ENCODE measurements around the gene C12orf57.

C12orf57 gene

DNA sequence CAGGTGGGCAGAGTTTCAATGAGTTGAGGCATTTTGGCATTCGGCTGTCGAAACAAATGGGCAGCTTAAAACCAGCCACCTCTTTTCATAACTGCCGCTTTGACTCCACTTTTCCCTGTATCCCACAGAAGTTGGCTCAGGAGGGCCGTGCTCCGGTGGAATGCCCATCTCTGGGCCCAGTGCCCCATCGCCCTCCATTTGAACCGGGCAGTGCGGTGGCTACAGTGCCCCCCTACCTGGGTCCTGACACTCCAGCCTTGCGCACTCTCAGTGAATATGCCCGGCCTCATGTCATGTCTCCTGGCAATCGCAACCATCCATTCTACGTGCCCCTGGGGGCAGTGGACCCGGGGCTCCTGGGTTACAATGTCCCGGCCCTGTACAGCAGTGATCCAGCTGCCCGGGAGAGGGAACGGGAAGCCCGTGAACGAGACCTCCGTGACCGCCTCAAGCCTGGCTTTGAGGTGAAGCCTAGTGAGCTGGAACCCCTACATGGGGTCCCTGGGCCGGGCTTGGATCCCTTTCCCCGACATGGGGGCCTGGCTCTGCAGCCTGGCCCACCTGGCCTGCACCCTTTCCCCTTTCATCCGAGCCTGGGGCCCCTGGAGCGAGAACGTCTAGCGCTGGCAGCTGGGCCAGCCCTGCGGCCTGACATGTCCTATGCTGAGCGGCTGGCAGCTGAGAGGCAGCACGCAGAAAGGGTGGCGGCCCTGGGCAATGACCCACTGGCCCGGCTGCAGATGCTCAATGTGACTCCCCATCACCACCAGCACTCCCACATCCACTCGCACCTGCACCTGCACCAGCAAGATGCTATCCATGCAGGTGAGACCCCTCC, 5.2 kb upstream of the C12orf57 start:
- DNase-seq: no peak

DNA sequence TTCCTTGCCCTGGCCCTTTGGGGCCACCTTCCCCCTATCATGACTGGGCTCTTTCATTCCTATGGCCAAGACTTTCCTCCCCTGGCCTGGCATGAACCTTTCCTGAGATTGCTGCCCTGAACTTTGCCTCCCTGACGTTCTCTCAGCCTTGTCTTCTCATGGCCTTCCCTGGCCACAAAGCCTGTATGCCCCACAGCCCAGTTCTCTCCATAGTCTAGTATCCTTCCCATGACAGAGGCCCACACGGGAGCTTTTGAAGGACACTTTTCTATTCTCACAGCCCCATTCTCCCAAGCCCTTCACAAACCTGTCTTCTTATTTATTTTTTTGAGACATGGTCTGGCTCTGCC, 4.7 kb upstream of the C12orf57 start:
- no peak for DNase-seq

DNA sequence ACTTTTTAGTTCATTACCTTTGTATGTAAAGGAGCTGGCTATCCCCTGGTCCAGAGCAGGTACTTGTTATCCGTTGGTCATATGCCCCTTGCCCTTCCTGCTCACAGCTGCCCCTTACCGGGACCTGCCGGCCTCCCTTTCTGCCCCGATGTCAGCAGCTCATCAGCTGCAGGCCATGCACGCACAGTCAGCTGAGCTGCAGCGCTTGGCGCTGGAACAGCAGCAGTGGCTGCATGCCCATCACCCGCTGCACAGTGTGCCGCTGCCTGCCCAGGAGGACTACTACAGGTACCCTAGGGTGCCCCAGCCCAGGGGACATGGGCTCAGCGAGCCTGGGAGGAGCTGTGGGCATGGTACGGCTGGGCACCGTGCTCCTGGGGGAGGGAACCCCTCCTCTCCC, 2.6 kb upstream of the C12orf57 start:
- DNase-seq: no peak

DNA sequence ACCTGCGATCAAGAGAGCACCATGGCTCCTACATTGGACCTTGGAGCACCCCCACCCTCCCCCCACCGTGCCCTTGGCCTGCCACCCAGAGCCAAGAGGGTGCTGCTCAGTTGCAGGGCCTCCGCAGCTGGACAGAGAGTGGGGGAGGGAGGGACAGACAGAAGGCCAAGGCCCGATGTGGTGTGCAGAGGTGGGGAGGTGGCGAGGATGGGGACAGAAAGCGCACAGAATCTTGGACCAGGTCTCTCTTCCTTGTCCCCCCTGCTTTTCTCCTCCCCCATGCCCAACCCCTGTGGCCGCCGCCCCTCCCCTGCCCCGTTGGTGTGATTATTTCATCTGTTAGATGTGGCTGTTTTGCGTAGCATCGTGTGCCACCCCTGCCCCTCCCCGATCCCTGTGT, 2.0 kb upstream of the C12orf57 start:
- DNase-seq: no peak

DNA sequence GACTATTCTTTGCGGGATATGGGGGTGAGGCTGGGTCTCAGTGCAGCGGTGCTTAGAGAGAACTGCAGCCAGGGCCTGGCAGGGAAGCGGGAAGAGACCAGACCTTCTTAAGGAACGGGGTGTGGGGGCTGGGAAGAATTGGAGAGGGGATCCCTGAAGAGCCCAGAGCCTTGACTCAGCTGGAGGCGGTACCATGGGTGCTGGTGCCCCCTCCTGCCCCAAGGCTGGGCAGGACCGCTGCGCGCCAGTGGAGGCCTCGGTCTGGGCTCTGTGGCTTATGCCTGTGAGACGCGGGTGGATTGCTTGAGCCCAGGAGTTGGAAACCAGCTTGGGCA, 1.5 kb upstream of the C12orf57 start:
- DNase-seq: no peak

DNA sequence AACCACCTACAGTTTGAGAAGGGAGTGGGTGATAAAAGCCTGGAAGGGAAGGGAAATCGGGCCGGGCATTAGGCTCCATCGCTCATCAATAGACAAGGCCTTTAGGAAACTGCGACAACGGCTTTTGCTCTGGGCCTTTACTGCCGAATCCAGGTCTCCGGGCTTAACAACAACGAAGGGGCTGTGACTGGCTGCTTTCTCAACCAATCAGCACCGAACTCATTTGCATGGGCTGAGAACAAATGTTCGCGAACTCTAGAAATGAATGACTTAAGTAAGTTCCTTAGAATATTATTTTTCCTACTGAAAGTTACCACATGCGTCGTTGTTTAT, 467 bp upstream of the C12orf57 start:
- DNase-seq: peak in 5 of 6 experiments; percentile 68 to 93 (median 84)

DNA sequence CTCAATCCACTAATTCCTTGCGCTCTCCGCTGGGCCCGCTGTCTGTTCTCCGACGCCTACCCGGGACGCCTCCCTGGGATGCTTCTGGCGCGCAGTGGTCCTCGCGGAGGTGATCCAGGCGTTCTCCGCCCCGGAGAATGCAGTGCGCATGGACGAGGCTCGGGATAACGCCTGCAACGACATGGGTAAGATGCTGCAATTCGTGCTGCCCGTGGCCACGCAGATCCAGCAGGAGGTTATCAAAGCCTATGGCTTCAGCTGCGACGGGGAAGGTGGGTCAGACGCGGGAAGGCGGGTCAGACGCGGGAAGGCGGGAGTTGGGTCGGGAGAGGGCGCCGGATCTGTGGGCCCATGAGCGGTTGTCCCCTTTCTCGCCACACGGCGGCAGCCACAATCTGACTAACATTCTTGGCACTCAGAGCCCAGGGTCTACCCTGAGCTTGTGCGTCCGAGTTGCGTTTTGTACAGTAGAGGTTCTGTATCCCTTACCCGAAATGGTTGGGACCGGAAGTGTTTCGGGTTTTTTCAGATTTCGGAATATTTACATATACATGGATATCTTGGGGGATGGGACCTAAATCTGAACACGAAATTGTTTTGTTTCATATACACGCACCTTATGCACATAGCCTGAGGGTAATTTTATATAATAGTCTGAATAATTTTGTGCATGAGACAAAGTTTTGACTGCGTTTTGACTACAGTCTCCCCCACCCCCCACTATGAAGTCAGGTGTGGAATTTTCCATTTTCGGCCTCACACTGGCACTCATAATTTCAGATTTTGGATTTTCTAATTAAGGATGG, 762 bp downstream of the C12orf57 start:
- DNase-seq: peak; percentile 78 to 87 (median 80)

DNA sequence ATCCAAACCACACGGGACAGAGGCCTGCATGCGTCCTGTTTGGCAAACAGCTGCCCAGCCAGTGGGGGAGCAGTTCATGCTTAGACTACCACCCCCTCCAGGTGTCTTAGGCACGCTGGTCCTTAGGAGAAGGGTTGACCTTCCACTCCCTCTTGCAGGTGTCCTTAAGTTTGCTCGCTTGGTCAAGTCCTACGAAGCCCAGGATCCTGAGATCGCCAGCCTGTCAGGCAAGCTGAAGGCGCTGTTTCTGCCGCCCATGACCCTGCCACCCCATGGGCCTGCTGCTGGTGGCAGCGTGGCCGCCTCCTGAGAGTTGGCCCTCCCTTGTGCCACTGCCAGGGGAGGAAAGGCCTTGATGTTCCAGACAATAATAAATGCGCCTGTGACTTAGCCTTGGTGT, 1.8 kb downstream of the C12orf57 start:
- DNase-seq: no peak

DNA sequence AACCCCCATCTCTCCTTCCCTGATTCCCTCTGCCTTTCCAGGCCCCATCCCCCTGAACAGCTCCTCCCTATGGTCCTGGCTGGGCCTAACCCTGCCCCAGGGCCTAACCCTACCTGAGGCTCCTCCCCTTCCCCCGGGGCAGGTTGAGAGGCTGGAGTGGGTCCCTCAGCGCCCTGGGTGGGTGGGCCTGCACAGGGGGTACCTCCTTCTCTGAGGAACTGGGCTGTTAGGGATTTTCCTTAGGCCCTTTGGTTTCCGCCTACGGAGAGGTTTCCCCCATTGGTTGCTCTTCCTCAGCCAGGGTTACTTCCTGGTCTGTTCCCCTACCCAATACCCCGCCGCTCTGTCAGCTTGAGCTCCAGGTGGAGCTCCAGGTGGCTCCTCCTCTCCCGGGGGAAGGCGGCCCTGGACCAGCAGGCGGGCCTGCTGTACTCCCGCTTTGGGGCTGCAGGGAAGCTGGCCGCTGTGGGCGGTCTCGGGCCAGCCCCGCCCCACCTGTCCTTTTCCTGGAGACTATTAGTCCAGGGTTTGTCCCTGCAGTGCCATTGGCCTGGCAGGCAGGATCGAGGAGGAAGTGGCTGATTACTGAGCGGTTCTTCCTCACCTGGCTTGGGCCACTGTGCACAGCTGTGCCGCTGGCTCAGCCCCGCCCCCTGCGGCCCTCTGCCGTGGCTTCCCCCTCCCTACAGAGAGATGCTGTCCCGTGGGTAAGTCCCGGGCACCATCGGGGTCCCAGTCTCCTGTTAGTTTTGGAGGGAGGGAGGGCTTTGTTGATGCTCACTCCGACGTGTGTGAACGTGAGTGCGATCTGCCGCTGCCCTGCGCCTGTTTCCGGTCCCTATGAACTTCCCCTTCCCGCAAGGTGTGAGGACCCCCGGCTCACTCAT, 2.5 kb downstream of the C12orf57 start:
- DNase-seq: peak; percentile 35 to 72 (median 60)

DNA sequence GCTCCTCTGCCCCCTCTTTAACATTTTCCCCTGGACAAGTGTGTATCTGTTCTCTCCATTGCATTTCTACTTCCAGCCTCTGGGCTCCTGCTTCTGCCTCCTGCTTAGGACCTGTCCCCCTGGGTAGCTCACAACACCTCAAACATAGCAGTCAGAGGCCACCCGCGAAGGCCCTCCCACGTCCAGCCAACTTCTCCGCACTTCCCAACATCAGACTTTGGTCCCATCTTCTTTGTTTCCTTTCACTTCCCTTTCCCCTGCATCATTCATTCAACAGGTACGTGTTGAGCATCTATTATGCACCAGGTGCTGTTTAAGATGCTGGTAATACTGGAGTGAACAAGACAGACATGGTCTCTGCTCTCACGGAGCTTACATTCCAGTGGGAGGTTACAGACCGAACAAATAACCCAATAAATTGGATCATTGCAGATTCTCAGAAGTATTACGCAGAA, 3.1 kb downstream of the C12orf57 start:
- DNase-seq: peak in 2 of 6 experiments; percentile 43 to 47

DNA sequence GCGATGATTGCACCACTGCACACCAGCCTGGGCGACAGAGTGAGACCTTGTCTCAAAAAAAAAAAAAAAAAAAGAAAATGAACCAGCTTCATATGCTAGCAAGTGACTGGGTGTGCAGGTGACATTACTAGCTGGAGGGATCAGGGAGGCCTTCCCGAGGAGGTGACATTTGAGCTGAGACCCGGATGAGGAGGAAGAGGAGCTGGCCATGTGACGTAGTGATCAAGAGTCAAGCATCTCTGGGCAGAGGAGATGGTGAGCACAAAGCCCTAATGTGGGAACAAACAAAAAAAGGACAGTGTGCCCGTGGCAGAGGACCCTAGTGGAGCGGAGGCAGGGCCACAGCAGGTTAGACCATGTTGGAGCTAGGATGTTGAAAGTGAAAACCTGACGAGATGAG, 3.8 kb downstream of the C12orf57 start:
- no peak for DNase-seq

DNA sequence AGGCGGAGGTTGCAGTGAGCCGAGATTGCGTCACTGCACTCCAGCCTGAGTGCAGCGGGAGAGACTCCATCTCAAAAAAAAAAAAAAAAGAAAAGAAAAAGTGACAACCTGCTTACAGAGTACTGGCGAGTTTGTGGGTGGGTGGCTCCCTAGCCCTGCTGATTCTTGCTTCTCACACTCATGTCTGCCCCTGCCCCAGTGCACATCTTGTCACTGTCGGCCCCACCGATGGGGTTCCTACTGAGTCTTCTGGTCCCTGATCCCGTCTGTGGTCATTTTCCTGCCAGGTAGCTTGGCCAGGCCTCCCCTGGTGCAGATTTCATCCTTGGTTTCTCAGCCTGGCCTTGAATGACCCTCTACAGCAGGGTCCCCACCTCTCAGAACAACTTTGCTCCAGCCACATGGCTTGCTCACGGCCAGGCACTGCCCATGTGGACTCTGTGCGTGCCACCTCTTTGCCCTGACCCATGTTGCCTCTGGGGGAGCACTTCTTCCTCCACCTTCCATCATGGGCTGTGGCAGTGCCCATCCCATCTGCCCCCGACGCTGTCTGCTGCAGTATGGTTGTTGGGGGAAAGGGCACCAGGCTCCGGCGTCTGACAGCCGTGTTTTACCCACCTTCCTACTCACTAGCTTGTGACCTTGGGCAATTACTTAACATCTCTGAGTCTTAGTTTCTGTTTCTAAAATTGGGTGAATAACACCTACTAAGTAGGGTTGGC, 5.2 kb downstream of the C12orf57 start:
- DNase-seq: peak in 2 of 6 experiments; percentile 11 to 25

DNA sequence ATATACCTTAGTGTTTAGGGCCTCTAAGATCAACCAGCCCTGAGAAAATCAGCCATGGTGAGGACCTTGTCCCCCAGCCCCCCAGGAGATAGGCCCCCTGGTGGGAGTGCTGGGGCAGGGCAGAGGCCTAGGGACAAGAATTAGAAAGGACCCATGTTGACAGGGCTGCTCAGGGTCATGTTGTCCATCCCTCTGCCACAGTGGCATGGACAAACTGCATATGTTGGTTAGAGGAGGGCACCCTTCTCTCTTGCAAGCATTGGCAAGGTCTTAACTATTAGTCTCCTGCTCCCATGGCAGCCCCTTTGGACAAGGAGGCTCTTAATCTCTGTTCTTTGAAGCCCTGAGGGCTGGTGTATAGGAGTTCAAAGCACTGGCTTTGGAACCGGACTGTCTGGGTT, 6.6 kb downstream of the C12orf57 start:
- DNase-seq: peak in 3 of 6 experiments; percentile 27 to 44 (median 31)

DNA sequence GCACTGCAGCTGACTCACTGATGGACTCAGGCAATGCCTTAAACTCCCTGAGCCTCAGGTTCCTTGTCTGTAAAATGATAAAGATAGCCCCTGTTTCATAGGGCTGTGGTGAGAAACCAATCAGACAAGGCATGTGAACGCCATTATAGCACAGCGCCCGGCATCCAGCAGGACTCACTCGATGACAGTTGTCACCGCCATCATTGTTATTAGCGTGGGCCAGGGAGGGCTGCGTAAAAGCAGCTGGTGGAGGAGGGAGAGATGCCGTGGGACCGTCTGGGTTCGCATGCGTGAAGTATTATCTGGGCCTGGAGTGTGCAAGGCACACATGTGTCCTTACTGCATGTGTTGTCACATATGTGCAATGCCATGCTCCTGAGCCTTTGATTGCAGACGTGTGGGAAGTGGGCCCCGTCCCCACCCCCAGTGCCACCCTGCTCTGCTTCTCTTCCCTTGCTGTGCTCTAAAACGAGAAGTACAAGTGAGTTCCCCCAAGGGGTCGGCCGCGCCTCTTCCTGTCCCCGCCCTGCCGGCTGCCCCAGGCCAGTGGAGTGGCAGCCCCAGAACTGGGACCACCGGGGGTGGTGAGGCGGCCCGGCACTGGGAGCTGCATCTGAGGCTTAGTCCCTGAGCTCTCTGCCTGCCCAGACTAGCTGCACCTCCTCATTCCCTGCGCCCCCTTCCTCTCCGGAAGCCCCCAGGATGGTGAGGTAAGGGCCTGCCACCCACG, 7.2 kb downstream of the C12orf57 start, which contains the start of gene PTPN6:
PTPN6 (plus strand) TSS at position 546 of the 730 bp plus-strand sequence; CDS start at position 703, 157 bp downstream.
- peak; percentile 42 to 60 (median 47) for DNase-seq

DNA sequence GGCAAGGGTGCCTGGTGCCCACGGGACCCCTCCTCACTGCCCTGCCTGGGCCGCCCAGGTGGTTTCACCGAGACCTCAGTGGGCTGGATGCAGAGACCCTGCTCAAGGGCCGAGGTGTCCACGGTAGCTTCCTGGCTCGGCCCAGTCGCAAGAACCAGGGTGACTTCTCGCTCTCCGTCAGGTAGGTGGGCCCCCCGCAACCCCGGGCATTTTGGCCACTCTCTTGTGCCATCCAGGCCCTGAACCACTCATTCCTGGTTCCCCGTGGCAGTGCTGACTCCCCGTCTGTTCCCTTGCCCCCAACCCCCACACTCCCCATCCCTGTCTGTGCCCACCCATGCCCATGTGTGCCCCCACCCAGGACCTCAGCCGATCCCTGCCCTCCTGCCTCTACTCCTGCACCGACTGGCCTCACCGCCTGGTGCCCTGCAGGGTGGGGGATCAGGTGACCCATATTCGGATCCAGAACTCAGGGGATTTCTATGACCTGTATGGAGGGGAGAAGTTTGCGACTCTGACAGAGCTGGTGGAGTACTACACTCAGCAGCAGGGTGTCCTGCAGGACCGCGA, 7.8 kb downstream of the C12orf57 start:
- DNase-seq: peak in 2 of 6 experiments; percentile 37 to 43

DNA sequence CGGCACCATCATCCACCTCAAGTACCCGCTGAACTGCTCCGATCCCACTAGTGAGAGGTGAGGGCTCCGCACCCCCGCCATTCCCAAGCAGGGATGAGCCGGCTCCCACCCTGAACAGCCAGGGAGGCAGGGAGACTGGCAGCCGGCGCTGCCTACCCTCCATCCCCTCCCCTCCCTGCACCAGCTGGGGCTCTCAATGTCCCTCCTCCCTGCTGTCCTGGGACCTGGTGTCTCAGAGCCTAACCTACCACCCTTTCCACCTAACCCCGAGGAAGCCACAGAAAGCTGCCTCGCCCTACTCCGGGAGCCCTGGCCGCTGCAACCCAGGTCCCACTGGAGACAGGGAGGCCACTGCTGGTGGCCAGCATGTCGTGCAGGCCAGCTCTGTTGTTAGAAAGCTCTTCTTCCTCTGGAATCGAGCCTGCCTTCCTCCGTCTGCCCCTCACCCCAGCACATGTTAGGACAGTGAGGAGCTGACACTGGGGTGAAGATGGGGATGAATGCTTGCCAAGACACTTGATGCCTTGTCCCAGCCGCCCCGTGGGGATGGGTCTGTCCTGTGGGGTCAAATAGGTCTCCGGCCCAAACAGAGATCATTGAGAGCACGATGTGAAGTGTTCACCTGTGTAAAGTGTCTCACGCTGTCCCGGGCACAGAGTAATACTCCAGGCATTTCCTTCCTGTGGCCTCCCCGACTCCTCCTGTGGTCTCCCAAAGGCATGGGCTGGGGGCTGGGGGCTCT, 8.5 kb downstream of the C12orf57 start:
- DNase-seq: peak in 3 of 6 experiments; percentile 29 to 35 (median 31)

DNA sequence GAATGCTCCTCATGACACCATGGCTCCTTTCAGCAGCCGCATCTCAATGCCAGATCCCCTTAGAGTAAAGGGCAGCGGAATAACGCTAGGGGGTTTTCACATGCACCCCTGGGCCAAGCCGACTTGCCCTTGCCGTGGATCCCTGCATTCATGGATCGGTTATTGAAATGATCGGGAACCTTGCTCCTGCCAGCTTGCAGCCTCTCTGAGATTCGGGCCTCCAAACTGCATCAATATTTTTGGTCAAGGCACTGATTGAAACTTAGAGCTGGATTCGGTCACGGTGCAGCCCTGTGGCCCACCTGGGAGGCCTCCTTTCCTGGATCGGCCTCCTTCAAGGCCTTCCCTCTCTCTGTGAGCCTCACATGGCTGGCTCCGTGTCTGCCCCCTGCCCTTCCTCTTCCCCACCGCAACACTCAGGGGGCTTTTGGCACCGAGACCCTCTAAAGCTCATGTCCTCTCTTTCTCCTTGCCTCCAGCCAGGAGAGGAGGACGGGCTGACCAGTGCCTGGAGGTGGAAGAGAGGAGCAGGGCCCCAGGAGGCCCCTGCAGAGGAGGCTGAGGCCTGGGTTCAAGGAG, 9.1 kb downstream of the C12orf57 start:
- DNase-seq: peak in 2 of 6 experiments; percentile 28 to 49

DNA sequence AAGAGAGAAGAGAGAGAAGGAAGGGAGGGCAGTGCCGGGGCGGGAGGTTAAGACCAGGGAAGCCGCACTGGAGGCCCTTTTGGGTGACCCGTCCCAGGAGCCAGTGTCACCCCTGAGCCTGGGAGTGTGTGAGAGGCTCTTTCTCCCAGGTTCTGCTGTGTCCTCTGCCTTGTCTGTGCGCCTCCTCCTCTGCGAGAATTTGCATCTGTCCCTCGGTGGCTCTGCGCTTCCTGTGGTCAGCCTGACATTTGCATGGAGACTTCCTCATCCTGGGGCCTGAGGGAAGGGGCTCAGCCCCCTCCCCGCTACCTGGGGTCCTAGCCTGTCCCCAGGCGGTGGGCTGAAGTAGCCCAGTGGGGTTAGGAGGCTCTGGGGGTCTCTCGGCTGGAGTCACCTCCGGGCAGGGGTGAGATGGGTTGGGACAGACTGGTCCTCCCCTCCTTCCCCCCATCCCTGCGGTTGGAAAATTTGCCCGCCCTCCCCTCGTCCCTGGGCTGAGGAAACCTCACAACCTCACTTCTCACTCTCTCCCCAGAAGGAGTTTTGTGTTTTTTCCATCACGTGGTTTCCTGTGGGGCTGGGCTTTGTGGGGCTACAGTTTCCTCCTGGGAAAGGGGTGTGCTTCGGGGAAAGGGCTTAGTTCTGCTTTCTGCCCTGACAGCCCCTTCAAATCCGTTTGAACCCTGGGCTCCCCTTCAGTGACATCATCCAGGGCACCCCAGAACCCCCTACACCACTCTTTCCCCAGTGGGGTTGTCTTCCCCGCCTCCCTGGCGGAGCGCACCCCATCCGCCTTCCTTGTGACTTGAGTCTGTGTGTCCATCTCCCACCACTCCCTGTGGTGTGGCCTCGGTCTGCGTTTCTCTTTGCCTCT, 9.9 kb downstream of the C12orf57 start:
- peak; percentile 61 to 82 (median 75) for DNase-seq

All from stimulated activated naive CD4-positive, alpha-beta T cell (primary cell).